BE2C (cell line): ENCODE results near the gene RNF180.
"Not testable (repeated sequence)": the region's sequence is repeated elsewhere in the genome, so short reads cannot be mapped to it uniquely, and the experiment has no call there.

ENCODE experiments used
- DNase-seq: peaks from one replicate; pipeline ENCODE4 v3.0.0-alpha.2; 2020
- H3K27me3 ChIP-seq: fragments of 250-450 bp; sonication (Bioruptor Pico); 2 replicates; pipeline ENCODE4 v1.5.1; 2020; ENCODE audit warnings: mild to moderate bottlenecking
- H3K36me3 ChIP-seq: fragments of 250-450 bp; sonication (Bioruptor Pico); 2 replicates; pipeline ENCODE4 v1.5.1; 2020; ENCODE audit warnings: mild to moderate bottlenecking
- H3K4me1 ChIP-seq: fragments of 250-450 bp; sonication (Bioruptor Pico); 2 replicates; pipeline ENCODE4 v1.5.1; 2020
- H3K4me3 ChIP-seq: 2 replicates; pipeline ENCODE4 v1.5.1; 2011; ENCODE audit warnings: low read depth, low read length
- H3K9me3 ChIP-seq: fragments of 250-450 bp; sonication (Bioruptor Pico); 2 replicates; pipeline ENCODE4 v1.5.1; 2020
- TF ChIP-seq, protein P1 (sequence below): IDR thresholded peaks from 2 replicates; pipeline ENCODE4 v1.5.1; 2012; ENCODE audit warnings: mild to moderate bottlenecking, low read depth, low read length

The RNF180 gene

DNA sequence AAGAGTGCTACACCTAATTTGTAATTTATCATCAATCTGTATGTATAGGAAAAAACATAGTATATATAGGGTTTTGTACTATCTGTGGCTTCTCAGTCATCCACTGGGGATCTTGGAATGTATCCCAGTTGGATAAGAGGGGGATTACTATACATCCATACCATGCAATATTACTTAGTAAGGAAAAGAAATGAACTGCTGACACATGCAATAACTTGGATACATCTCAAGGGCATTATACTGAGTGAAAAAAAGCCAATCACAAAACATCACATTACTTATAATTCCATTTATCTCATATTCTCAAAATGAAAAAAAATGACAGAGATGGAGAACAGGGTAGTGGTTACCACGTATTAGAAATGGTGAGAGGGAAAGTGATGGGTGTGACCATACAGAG is 231.9 kb downstream of the RNF180 start:
- Histone ChIP-seq H3K9me3 (no peaks in the 10 kb centered on the region), H3K36me3 (no peaks in the 10 kb centered on the region), H3K4me1 (no peaks in the 10 kb centered on the region), H3K27me3 (no peaks in the 10 kb centered on the region), H3K4me3 (no peak overlapping the region)
- DNase-seq: no peak
- TF ChIP-seq, protein P1, sequence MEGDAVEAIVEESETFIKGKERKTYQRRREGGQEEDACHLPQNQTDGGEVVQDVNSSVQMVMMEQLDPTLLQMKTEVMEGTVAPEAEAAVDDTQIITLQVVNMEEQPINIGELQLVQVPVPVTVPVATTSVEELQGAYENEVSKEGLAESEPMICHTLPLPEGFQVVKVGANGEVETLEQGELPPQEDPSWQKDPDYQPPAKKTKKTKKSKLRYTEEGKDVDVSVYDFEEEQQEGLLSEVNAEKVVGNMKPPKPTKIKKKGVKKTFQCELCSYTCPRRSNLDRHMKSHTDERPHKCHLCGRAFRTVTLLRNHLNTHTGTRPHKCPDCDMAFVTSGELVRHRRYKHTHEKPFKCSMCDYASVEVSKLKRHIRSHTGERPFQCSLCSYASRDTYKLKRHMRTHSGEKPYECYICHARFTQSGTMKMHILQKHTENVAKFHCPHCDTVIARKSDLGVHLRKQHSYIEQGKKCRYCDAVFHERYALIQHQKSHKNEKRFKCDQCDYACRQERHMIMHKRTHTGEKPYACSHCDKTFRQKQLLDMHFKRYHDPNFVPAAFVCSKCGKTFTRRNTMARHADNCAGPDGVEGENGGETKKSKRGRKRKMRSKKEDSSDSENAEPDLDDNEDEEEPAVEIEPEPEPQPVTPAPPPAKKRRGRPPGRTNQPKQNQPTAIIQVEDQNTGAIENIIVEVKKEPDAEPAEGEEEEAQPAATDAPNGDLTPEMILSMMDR: no peak

DNA sequence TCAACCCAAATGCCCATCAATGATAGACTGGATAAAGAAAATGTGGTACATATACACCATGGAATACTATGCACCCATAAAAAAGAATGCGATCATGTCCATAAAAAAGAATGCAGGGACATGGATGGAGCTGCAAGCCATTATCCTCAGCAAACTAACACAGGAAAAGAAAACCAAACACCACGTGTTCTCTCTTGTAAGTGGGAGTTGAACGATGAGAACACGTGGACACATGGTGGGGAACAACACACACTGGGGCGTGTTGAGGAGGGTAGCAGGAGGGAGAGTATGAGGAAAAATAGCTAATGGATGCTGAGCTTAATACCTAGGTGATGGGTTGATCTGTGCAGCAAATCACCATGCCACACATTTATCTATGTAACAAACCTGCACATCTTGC is 233.1 kb downstream of the RNF180 start:
- H3K9me3 ChIP-seq, H3K27me3 ChIP-seq, H3K4me1 ChIP-seq, H3K36me3 ChIP-seq, DNase-seq, H3K4me3 ChIP-seq: not testable (repeated sequence)

DNA sequence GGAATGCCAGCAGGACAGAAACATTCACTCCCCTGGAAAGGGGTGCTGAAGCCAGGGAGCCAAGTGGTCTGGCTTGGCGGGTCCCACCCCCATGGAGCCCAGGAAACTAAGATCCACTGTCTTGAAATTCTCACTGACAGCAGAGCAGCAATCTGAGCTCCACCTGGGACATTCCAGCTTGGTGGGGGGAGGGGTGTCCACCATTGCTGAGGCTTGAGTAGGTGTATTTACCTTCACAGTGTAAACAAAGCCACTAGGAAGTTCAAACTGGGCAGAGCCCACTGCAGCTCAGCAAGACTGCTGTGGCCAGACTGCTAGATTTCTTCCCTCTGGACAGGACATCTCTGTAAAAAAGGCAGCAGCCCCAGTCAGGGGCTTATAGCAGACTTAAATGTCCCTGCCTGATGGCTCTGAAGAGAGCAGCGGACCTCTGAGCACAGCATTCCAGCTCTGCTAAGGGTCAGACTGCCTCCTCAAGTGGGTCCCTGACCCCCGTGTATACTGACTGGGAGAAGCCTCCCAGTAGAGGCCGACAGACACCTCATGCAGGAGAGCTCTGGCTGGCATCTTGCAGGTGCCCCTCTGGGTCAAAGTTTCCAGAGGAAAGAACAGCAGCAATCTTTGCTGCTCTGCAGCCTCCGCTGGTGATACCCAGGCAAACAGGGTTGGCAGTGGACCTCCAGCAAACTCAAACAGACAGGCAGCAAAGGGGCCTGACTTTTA is 241.6 kb downstream of the RNF180 start:
- H3K9me3 ChIP-seq, H3K36me3 ChIP-seq, H3K27me3 ChIP-seq, H3K4me3 ChIP-seq, DNase-seq, H3K4me1 ChIP-seq: not testable (repeated sequence)

DNA sequence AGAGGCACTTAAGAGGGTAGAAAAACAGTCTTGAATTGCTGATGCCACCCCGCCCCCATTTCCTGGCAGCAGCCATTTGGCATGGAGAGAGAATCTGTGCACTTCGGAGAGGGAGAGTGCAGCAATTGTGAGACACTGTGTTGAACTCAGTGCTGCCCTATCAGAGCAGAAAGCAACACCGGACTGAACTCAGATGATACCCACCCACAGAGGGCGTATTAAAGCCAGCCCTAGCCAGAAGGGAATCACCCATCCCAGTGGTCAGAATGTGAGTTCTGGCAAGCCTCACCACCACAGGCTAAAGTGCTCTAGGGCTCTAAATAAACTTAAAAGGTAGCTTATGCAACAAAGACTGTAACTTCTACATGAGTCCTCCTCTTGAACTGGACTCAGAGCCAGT is 251.7 kb downstream of the RNF180 start:
- DNase-seq: no peak
- Histone ChIP-seq H3K9me3 (no peaks in the 10 kb centered on the region), H3K36me3 (no peaks in the 10 kb centered on the region), H3K4me1 (no peaks in the 10 kb centered on the region), H3K4me3 (no peak overlapping the region), H3K27me3 (no peaks in the 10 kb centered on the region)
- TF ChIP-seq, protein P1: no peak

DNA sequence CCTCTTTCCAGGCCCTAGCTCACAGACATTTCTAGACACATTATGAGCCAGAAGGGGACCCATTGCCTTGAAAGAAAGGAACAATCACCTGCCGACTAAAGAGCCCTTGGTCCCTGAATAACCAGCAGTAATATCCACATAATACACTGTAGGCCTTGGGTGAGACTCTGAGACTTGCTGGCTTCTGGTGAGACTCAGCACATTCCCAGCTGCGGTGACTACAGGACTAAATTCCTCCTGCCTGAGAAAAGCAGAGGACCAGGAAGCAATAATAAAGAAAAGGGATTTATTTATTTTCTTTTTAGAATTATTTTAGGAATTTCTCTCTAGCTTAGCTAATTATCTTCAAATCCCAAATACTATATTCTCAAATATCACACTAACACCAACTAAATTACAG is 252.4 kb downstream of the RNF180 start:
- Histone ChIP-seq H3K4me3 (no peak overlapping the region), H3K27me3 (no peaks in the 10 kb centered on the region), H3K9me3 (no peaks in the 10 kb centered on the region), H3K36me3 (no peaks in the 10 kb centered on the region), H3K4me1 (no peaks in the 10 kb centered on the region)
- TF ChIP-seq, protein P1: no peak
- no peak for DNase-seq
